Hematopoietic multipotent progenitor cell treated with erythropoietin and hydrocortisone succinate and interleukin-3 and kit ligand, for 4 days (in vitro differentiated cells): ENCODE data around the gene PNKP.
"Not testable (repeated sequence)": the region's sequence is repeated elsewhere in the genome, so short reads cannot be mapped to it uniquely, and the experiment has no call there.

ENCODE experiments used
- DNase-seq: peaks from one replicate; pipeline ENCODE4 v3.0.0-alpha.2; 2015

PNKP gene

GRCh38 chr19:49840736-49841249 lies 26.6 kb downstream of the PNKP start:
- DNase-seq, result no peak

- no peak for DNase-seq
Observed at GRCh38 chr19:49840321-49840720, 27.1 kb downstream of the PNKP start.

- DNase-seq, result no peak
Observed at GRCh38 chr19:49839713-49840112, 27.7 kb downstream of the PNKP start.

- DNase-seq, result no peak
Observed at GRCh38 chr19:49838885-49839588, 28.3 kb downstream of the PNKP start.

GRCh38 chr19:49837425-49837824 lies 30.0 kb downstream of the PNKP start:
- no peak for DNase-seq

GRCh38 chr19:49837009-49837310 lies 30.4 kb downstream of the PNKP start:
- DNase-seq, result no peak

- no peak for DNase-seq
Observed at GRCh38 chr19:49836176-49837008, 31.0 kb downstream of the PNKP start.

- DNase-seq, result no peak
Observed at GRCh38 chr19:49835562-49835961, 31.8 kb downstream of the PNKP start.

GRCh38 chr19:49833599-49833998 lies 33.8 kb downstream of the PNKP start:
- DNase-seq, result no peak

GRCh38 chr19:49832556-49832955 lies 34.8 kb downstream of the PNKP start:
- DNase-seq, result no peak

GRCh38 chr19:49831592-49831991 lies 35.8 kb downstream of the PNKP start:
- DNase-seq, result no peak

- DNase-seq, result no peak
Observed at GRCh38 chr19:49830766-49831165, 36.6 kb downstream of the PNKP start.

GRCh38 chr19:49829721-49830120 lies 37.7 kb downstream of the PNKP start:
- no peak for DNase-seq

- DNase-seq, result no peak
Observed at GRCh38 chr19:49829200-49829599, 38.2 kb downstream of the PNKP start.

- DNase-seq, result no peak
Observed at GRCh38 chr19:49827034-49827433, 40.3 kb downstream of the PNKP start.

GRCh38 chr19:49824662-49825061 lies 42.7 kb downstream of the PNKP start:
- DNase-seq, result no peak

- no peak for DNase-seq
Observed at GRCh38 chr19:49823472-49823871, 43.9 kb downstream of the PNKP start.

GRCh38 chr19:49820125-49820524 lies 47.3 kb downstream of the PNKP start:
- DNase-seq, result peak; percentile 95

- DNase-seq, result not testable (repeated sequence)
Observed at GRCh38 chr19:49819452-49820115, 47.8 kb downstream of the PNKP start.

- no peak for DNase-seq
Observed at GRCh38 chr19:49818649-49819370, 48.6 kb downstream of the PNKP start.

GRCh38 chr19:49817964-49818648 lies 49.3 kb downstream of the PNKP start, which contains the start of gene MED25:
Gene MED25, plus strand, starts transcription at chr19:49818289. Its CDS starts 53 bp downstream, at chr19:49818342.
- DNase-seq, result peak; percentile 92

GRCh38 chr19:49816590-49816989 lies 50.8 kb downstream of the PNKP start:
- no peak for DNase-seq
